Adrenal gland (tissue), 5 donors: ENCODE data around the gene TBCK.

Experiments
- CTCF ChIP-seq, 6 experiments: fragments of 450-650 bp in 4 of 6; fragments of 200-600 bp in 2 of 6; sonication (generic) in 1 of 6; IDR thresholded peaks; 1 replicate in 5 of 6; 2 replicates in 1 of 6; pipeline versions ENCODE4 v1.5.1 to v1.8.0; 2016 to 2021; ENCODE audit warnings: antibody characterized with exemption in 6 of 6, mild to moderate bottlenecking in 2 of 6, moderate library complexity in 1 of 6
- POLR2A ChIP-seq, 2 donors: fragments of 450-650 bp; IDR thresholded peaks; one replicate each; pipeline ENCODE4 v1.6.1; 2017; ENCODE audit warnings: antibody characterized with exemption in 2 of 2, mild to moderate bottlenecking in 2 of 2, moderate library complexity in 1 of 2
- donor health status: DM: no; HTN: no; CAD: no.

GRCh38 chr4:106320235-106320634 is 4.2 kb upstream of the TBCK start:
- TF ChIP-seq CTCF (IDR thresholded peaks at IDR 0.05) (no peak), POLR2A (IDR thresholded peaks at IDR 0.05) (no peak)
